Tibial artery (tissue), 4 donors: ENCODE data around the gene PRKCSH.
A peak's percentile ranks its signal among the peaks of the same experiment; 100 is the strongest.

ENCODE experiments used
- DNase-seq, 2 donors: peaks; one replicate each; pipeline ENCODE4 v3.0.0-alpha.2; 2019
- H3K27ac ChIP-seq, 2 donors: fragments of 200-600 bp; sonication (generic) in 1 of 2; 1 replicate in 1 of 2; 2 replicates in 1 of 2; pipeline ENCODE4 v1.5.1; 2018 to 2019; ENCODE audit warnings: mild to moderate bottlenecking in 1 of 2
- H3K27me3 ChIP-seq, 2 donors: fragments of 200-600 bp; sonication (generic) in 1 of 2; one replicate each; pipeline versions ENCODE4 v1.5.1 to v1.6.0; 2016 to 2019
- H3K36me3 ChIP-seq, 3 donors: fragments of 200-600 bp; sonication (generic) in 2 of 3; one replicate each; pipeline ENCODE4 v1.5.1; 2016 to 2019; ENCODE audit warnings: mild to moderate bottlenecking in 2 of 3
- H3K4me1 ChIP-seq, 4 donors: fragments of 200-600 bp; sonication (generic) in 2 of 4; 1 replicate in 3 of 4; 2 replicates in 1 of 4; pipeline ENCODE4 v1.5.1; 2016 to 2019
- H3K4me3 ChIP-seq, 2 donors: fragments of 200-600 bp; sonication (generic) in 1 of 2; 1 replicate in 1 of 2; 2 replicates in 1 of 2; pipeline ENCODE4 v1.5.1; 2018 to 2019; ENCODE audit warnings: mild to moderate bottlenecking in 2 of 2
- H3K9me3 ChIP-seq, 3 donors: fragments of 200-600 bp; sonication (generic) in 1 of 3; one replicate each; pipeline ENCODE4 v1.5.1; 2016 to 2019
- CTCF ChIP-seq, 2 experiments: fragments of 200-600 bp in 1 of 2; fragments of 450-650 bp in 1 of 2; IDR thresholded peaks; one replicate each; pipeline ENCODE4 v1.5.1; 2017 to 2019; ENCODE audit warnings: antibody characterized with exemption in 2 of 2, mild to moderate bottlenecking in 1 of 2, moderate library complexity in 1 of 2
- intact Hi-C: fragments of 100-400 bp; cut with DNase I; formaldehyde crosslinking; loops from one replicate; pipeline ENCODE4 v1.15.0; 2023; ENCODE audit warnings: low total_unique reads

Gene PRKCSH

GRCh38 chr19:11446271-11446651, 10.8 kb downstream of the PRKCSH start:
- peaks cover 54 to 99% (median 88%) of the 10 kb centered on the region in 3 donors for H3K36me3 ChIP-seq
- intact Hi-C loops = loop anchor here (5.0 to 10.0 kb wide), 2 partner anchors 71 to 154 kb away; partner anchors contain the start of gene SWSAP1

GRCh38 chr19:11446652-11447301, 11.3 kb downstream of the PRKCSH start:
- DNase-seq = peak in 1 of 2 donors; percentile 32
- peak overlapping the region in 1 of 2 donors; percentile 19 for H3K27ac ChIP-seq
- intact Hi-C loops = loop anchor here (5.0 to 10.0 kb wide), 2 partner anchors 72 to 154 kb away; partner anchors contain the start of gene SWSAP1
- peaks cover 50 to 94% (median 82%) of the 10 kb centered on the region in 3 donors for H3K36me3 ChIP-seq
- H3K4me1 ChIP-seq = peaks cover 0 to 4% (median 2%) of the 10 kb centered on the region in 4 donors
- H3K4me3 ChIP-seq = no peak overlapping the region
- H3K9me3 ChIP-seq = no peaks in the 10 kb centered on the region
- TF ChIP-seq CTCF (IDR thresholded peaks at IDR 0.05) = peak; percentile 68 to 83
- H3K27me3 ChIP-seq = peaks cover 0 to 7% of the 10 kb centered on the region in 2 donors

More at GRCh38 chr19:11446271-11446651, 10.8 kb downstream of the PRKCSH start:
- no peak for DNase-seq
- H3K4me1 ChIP-seq = no peaks in the 10 kb centered on the region
- peaks cover 0 to 4% of the 10 kb centered on the region in 2 donors for H3K27me3 ChIP-seq
- no peak for TF ChIP-seq CTCF (IDR thresholded peaks at IDR 0.05)
- H3K27ac ChIP-seq = peak overlapping the region in 1 of 2 donors; percentile 19
- H3K4me3 ChIP-seq = no peak overlapping the region
- H3K9me3 ChIP-seq = no peaks in the 10 kb centered on the region

- DNase-seq = no peak
- Histone ChIP-seq H3K9me3 (no peaks in the 10 kb centered on the region), H3K27ac (no peak overlapping the region), H3K27me3 (peaks cover 0 to 10% of the 10 kb centered on the region in 2 donors), H3K4me1 (peaks cover 0 to 9% (median 4%) of the 10 kb centered on the region in 4 donors), H3K4me3 (no peak overlapping the region), H3K36me3 (peaks cover 46 to 85% (median 74%) of the 10 kb centered on the region in 3 donors)
- intact Hi-C loops = loop anchor here (5.0 to 10.0 kb wide), 2 partner anchors 73 to 155 kb away; partner anchors contain the start of gene SWSAP1
- no peak for TF ChIP-seq CTCF (IDR thresholded peaks at IDR 0.05)
Observed at GRCh38 chr19:11447347-11448262, 12.2 kb downstream of the PRKCSH start.

GRCh38 chr19:11448410-11448809, 13.0 kb downstream of the PRKCSH start:
- peaks cover 40 to 77% (median 66%) of the 10 kb centered on the region in 3 donors for H3K36me3 ChIP-seq
- H3K9me3 ChIP-seq = no peaks in the 10 kb centered on the region
- intact Hi-C loops = loop anchor here (5.0 to 10.0 kb wide), 2 partner anchors 74 to 156 kb away; partner anchors contain the start of gene SWSAP1
- peaks cover 0 to 9% (median 4%) of the 10 kb centered on the region in 4 donors for H3K4me1 ChIP-seq
- no peak overlapping the region for H3K4me3 ChIP-seq
- H3K27ac ChIP-seq = no peak overlapping the region
- no peak for TF ChIP-seq CTCF (IDR thresholded peaks at IDR 0.05)
- DNase-seq = no peak
- H3K27me3 ChIP-seq = peaks cover 0 to 18% of the 10 kb centered on the region in 2 donors

GRCh38 chr19:11448923-11449554, 13.6 kb downstream of the PRKCSH start:
- DNase-seq = no peak
- Histone ChIP-seq H3K9me3 (no peaks in the 10 kb centered on the region), H3K27ac (no peak overlapping the region), H3K36me3 (peaks cover 39 to 71% (median 61%) of the 10 kb centered on the region in 3 donors), H3K27me3 (peaks cover 0 to 22% of the 10 kb centered on the region in 2 donors), H3K4me3 (no peak overlapping the region), H3K4me1 (peaks cover 0 to 9% (median 4%) of the 10 kb centered on the region in 4 donors)
- no peak for TF ChIP-seq CTCF (IDR thresholded peaks at IDR 0.05)
- intact Hi-C loops = loop anchor here (5.0 to 10.0 kb wide), 2 partner anchors 74 to 157 kb away; partner anchors contain the start of gene SWSAP1
